Measurements from ENCODE around the gene RPS29. TPM values are rescaled to one million over a fixed set of nuclear protein-coding genes. Genes with fewer than 3 reads are reported as not detected.

RPS29 gene
- polyA plus RNA-seq, 1 of the 3 experiments (the other 2 are of a cell fraction) = 11,220 TPM

GRCh38 chr14:49583629-49584028 is 2.6 kb downstream of the RPS29 start (continued):
- TF ChIP-seq GATA2 (CRISPR knock-in tag; IDR thresholded peaks at IDR 0.05) = no peak

- Histone ChIP-seq H4K20me1 (ENCODE audit: insufficient read depth) (peaks cover 65% of the 10 kb centered on the region), H3K9me2 (no peaks in the 10 kb centered on the region), H3K9ac (no peak overlapping the region), H3K4me2 (no peak overlapping the region), H3K27ac (ENCODE audit: low read depth in 2 of 2, low read length in 1 of 2) (no peak overlapping the region), H3K4me1 (ENCODE audit: control insufficient read depth in 1 of 2, insufficient read depth in 2 of 2, low read depth in 1 of 2, low read length in 1 of 2) (peaks cover 3 to 7% of the 10 kb centered on the region in 2 experiments; a peak in 1 of 4 replicates), H3K9me3 (no peaks in the 10 kb centered on the region), H3F3A (replicated peaks; ENCODE audit: insufficient read depth) (peaks cover 18% of the 10 kb centered on the region), H2AFZ (ENCODE audit: low read depth) (no peak overlapping the region), H3K79me2 (ENCODE audit: insufficient read depth) (peaks cover 75% of the 10 kb centered on the region), H3K36me3 (replicated peaks in 1 of 2; ENCODE audit: control insufficient read depth in 1 of 2, insufficient read depth in 2 of 2, low read length in 1 of 2) (peaks cover 24 to 33% of the 10 kb centered on the region in 2 experiments), H3K4me3 (ENCODE audit: low read depth in 2 of 2, low read length in 1 of 2) (no peak overlapping the region), H3K27me3 (ENCODE audit: insufficient read depth) (no peaks in the 10 kb centered on the region)
- ChIA-PET POLR2A (no interaction called here), CTCF (no interaction called here)
- 99% methylated on average over 4 of the region's 4 CpGs for WGBS (ENCODE audit: low lambda C conversion rate)
- DNase-seq = no peak
- TF ChIP-seq PBX3 (IDR thresholded peaks at IDR 0.05) (no peak), POLR2AphosphoS5 (IDR thresholded peaks at IDR 0.05; ENCODE audit: low read depth, low read length) (peak; percentile 32)
These were observed 3.8 kb downstream of the RPS29 start for GRCh38 chr14:49582113-49582977.

- no peak overlapping the region for H3K4me3 ChIP-seq (ENCODE audit: low read depth in 2 of 2, low read length in 1 of 2)
- no peaks in the 10 kb centered on the region for H3K9me3 ChIP-seq
- TF ChIP-seq GABPA (IDR thresholded peaks at IDR 0.05; ENCODE audit: low read depth) (no peak), FOXM1 (IDR thresholded peaks at IDR 0.05; ENCODE audit: low read depth) (no peak), RFX5 (IDR thresholded peaks at IDR 0.05; ENCODE audit: low read length) (no peak), RCOR1 (IDR thresholded peaks at IDR 0.05; ENCODE audit: low read length) (no peak), FOXJ3 (CRISPR knock-in tag; IDR thresholded peaks at IDR 0.05) (no peak), TAF1 (IDR thresholded peaks at IDR 0.05; ENCODE audit: borderline replicate concordance, low read depth, low read length) (no peak), SMC3 (IDR thresholded peaks at IDR 0.05; ENCODE audit: low read depth, low read length) (no peak), TCF12 (IDR thresholded peaks at IDR 0.05) (no peak), RXRA (IDR thresholded peaks at IDR 0.05; ENCODE audit: borderline replicate concordance, low read depth) (no peak), USF2 (IDR thresholded peaks at IDR 0.05; ENCODE audit: borderline replicate concordance, low read depth, low read length) (no peak), ELF1 (IDR thresholded peaks at IDR 0.05) (no peak)
- ChIA-PET CTCF (no interaction called here), POLR2A (no interaction called here)
- H3K4me2 ChIP-seq = no peak overlapping the region
- H3K4me1 ChIP-seq (ENCODE audit: control insufficient read depth in 1 of 2, insufficient read depth in 2 of 2, low read depth in 1 of 2, low read length in 1 of 2) = peaks cover 3 to 7% of the 10 kb centered on the region in 2 experiments; a peak in 1 of 4 replicates
- H3F3A ChIP-seq (replicated peaks; ENCODE audit: insufficient read depth) = peaks cover 10% of the 10 kb centered on the region
- H3K9me2 ChIP-seq = no peaks in the 10 kb centered on the region
- peaks cover 65% of the 10 kb centered on the region for H4K20me1 ChIP-seq (ENCODE audit: insufficient read depth)
- peaks cover 27 to 33% of the 10 kb centered on the region in 2 experiments for H3K36me3 ChIP-seq (replicated peaks in 1 of 2; ENCODE audit: control insufficient read depth in 1 of 2, insufficient read depth in 2 of 2, low read length in 1 of 2)
- H3K27me3 ChIP-seq (ENCODE audit: insufficient read depth) = no peaks in the 10 kb centered on the region
- 92% methylated on average over 9 of the region's 9 CpGs for WGBS (ENCODE audit: low lambda C conversion rate)
- H2AFZ ChIP-seq (ENCODE audit: low read depth) = no peak overlapping the region
- H3K79me2 ChIP-seq (ENCODE audit: insufficient read depth) = peaks cover 75% of the 10 kb centered on the region
- DNase-seq = no peak
- H3K9ac ChIP-seq = no peak overlapping the region
- no peak overlapping the region for H3K27ac ChIP-seq (ENCODE audit: low read depth in 2 of 2, low read length in 1 of 2)
These were observed 4.7 kb downstream of the RPS29 start for GRCh38 chr14:49581209-49582112.
